Activated naive CD4-positive, alpha-beta T cell treated with anti-CD3 and anti-CD28 coated beads for 36 hours (primary cell): ENCODE results near the gene FSTL4. TPM values are rescaled to one million over a fixed set of nuclear protein-coding genes. Genes with fewer than 3 reads are reported as not detected.

Experiments used
- CTCF ChIA-PET: fragments of 350-600 bp; sonication (Branson Sonifier 250); formaldehyde crosslinking; loops from one replicate; lab custom pipeline; 2021; ENCODE audit warnings: antibody characterized with exemption; lab: Charles Lee
- DNase-seq: peaks from one replicate; pipeline ENCODE4 v3.0.0-alpha.2; 2020
- H3K27ac Mint-ChIP-seq: one replicate; pipeline ENCODE4 v1.8.0; 2021; ENCODE audit warnings: mild to moderate bottlenecking, mixed read lengths
- H3K27me3 Mint-ChIP-seq: one replicate; pipeline ENCODE4 v1.8.0; 2021; ENCODE audit warnings: low read depth, mixed read lengths
- H3K36me3 Mint-ChIP-seq: one replicate; pipeline ENCODE4 v1.8.0; 2021; ENCODE audit warnings: low read depth, mixed read lengths
- H3K4me1 Mint-ChIP-seq: one replicate; pipeline ENCODE4 v1.8.0; 2021; ENCODE audit warnings: low read depth, mixed read lengths
- H3K4me3 Mint-ChIP-seq: one replicate; pipeline ENCODE4 v1.8.0; 2021; ENCODE audit warnings: mild to moderate bottlenecking, moderate library complexity, mixed read lengths
- H3K9me3 Mint-ChIP-seq: one replicate; pipeline ENCODE4 v1.8.0; 2021; ENCODE audit warnings: mixed read lengths
- intact Hi-C: fragments of 100-400 bp; cut with micrococcal nuclease; formaldehyde crosslinking; loops from one replicate; pipeline ENCODE4 v1.15.1; 2023
- total RNA-seq, 2 experiments: library from RNA; stranded (reverse); gene quantifications; one replicate each; pipeline ENCODE4 v1.2.3, GENCODE V29; 2021

FSTL4 gene
- total RNA-seq, 2 experiments from 2014 or later: 0.29 to 0.30 TPM

GRCh38 chr5:133368916-133369783 lies 243.2 kb downstream of the FSTL4 start:
- intact Hi-C loops: loop anchor here (5.0 kb wide), 2 partner anchors 257 to 498 kb away; no protein-coding TSS in a partner anchor
- CTCF ChIA-PET: no interaction called here
- DNase-seq: no peak
- Mint-ChIP-seq H3K4me3 (no peak overlapping the region), H3K27me3 (peaks cover 4% of the 10 kb centered on the region), H3K36me3 (no peaks in the 10 kb centered on the region), H3K4me1 (no peaks in the 10 kb centered on the region), H3K27ac (no peak overlapping the region), H3K9me3 (no peaks in the 10 kb centered on the region)

GRCh38 chr5:133367984-133368383 lies 244.4 kb downstream of the FSTL4 start:
- H3K27me3 Mint-ChIP-seq: peaks cover 4% of the 10 kb centered on the region
- CTCF ChIA-PET: interaction anchor here (0.9 kb wide), 1 partner anchor 257 kb away, joined by 3 read pairs; no protein-coding TSS in a partner anchor
- no peaks in the 10 kb centered on the region for H3K4me1 Mint-ChIP-seq
- H3K4me3 Mint-ChIP-seq: no peak overlapping the region
- no peaks in the 10 kb centered on the region for H3K9me3 Mint-ChIP-seq
- intact Hi-C loops: loop anchor here (5.0 kb wide), 2 partner anchors 256 to 499 kb away; no protein-coding TSS in a partner anchor
- H3K36me3 Mint-ChIP-seq: no peaks in the 10 kb centered on the region
- no peak overlapping the region for H3K27ac Mint-ChIP-seq
- no peak for DNase-seq

- Mint-ChIP-seq H3K9me3 (no peaks in the 10 kb centered on the region), H3K4me1 (no peaks in the 10 kb centered on the region), H3K27ac (no peak overlapping the region), H3K27me3 (peaks cover 4% of the 10 kb centered on the region), H3K4me3 (no peak overlapping the region), H3K36me3 (no peaks in the 10 kb centered on the region)
- DNase-seq: no peak
- CTCF ChIA-PET: interaction anchor here (0.9 to 1.0 kb wide), 2 partner anchors 256 kb away, joined by 3 to 4 read pairs; no protein-coding TSS in a partner anchor
- intact Hi-C loops: loop anchor here (5.0 kb wide), 2 partner anchors 255 to 500 kb away; no protein-coding TSS in a partner anchor
Observed at GRCh38 chr5:133367071-133367786, 245.1 kb downstream of the FSTL4 start.

- CTCF ChIA-PET: interaction anchor here (0.5 to 1.0 kb wide), 2 partner anchors 51 to 256 kb away, joined by 4 read pairs; no protein-coding TSS in a partner anchor
- intact Hi-C loops: loop anchor here (5.0 kb wide), 2 partner anchors 254 to 501 kb away; no protein-coding TSS in a partner anchor
- Mint-ChIP-seq H3K4me1 (no peaks in the 10 kb centered on the region), H3K36me3 (no peaks in the 10 kb centered on the region), H3K27ac (no peak overlapping the region), H3K27me3 (peaks cover 4% of the 10 kb centered on the region), H3K9me3 (no peaks in the 10 kb centered on the region), H3K4me3 (no peak overlapping the region)
- no peak for DNase-seq
Observed at GRCh38 chr5:133366438-133366837, 245.9 kb downstream of the FSTL4 start.

- DNase-seq: no peak
- Mint-ChIP-seq H3K4me1 (no peaks in the 10 kb centered on the region), H3K27ac (no peak overlapping the region), H3K9me3 (no peaks in the 10 kb centered on the region), H3K4me3 (no peak overlapping the region), H3K36me3 (no peaks in the 10 kb centered on the region), H3K27me3 (peaks cover 4% of the 10 kb centered on the region)
- intact Hi-C loops: loop anchor here (1.0 to 5.0 kb wide), 3 partner anchors 95 to 502 kb away; no protein-coding TSS in a partner anchor
- CTCF ChIA-PET: interaction anchor here (0.7 to 1.0 kb wide), 2 partner anchors 17 to 255 kb away, joined by 3 read pairs; no protein-coding TSS in a partner anchor
Observed at GRCh38 chr5:133365738-133366137, 246.6 kb downstream of the FSTL4 start.

GRCh38 chr5:133364936-133365707 lies 247.2 kb downstream of the FSTL4 start:
- Mint-ChIP-seq H3K9me3 (no peaks in the 10 kb centered on the region), H3K27ac (no peak overlapping the region), H3K4me3 (no peak overlapping the region), H3K36me3 (no peaks in the 10 kb centered on the region), H3K4me1 (no peaks in the 10 kb centered on the region), H3K27me3 (peaks cover 4% of the 10 kb centered on the region)
- intact Hi-C loops: loop anchor here (1.0 to 5.0 kb wide), 3 partner anchors 95 to 502 kb away; no protein-coding TSS in a partner anchor
- CTCF ChIA-PET: interaction anchor here (0.7 to 1.0 kb wide), 3 partner anchors 17 to 254 kb away, joined by 3 read pairs; no protein-coding TSS in a partner anchor
- peak; percentile 31 for DNase-seq

- Mint-ChIP-seq H3K4me3 (no peak overlapping the region), H3K27me3 (peaks cover 4% of the 10 kb centered on the region), H3K9me3 (no peaks in the 10 kb centered on the region), H3K4me1 (no peaks in the 10 kb centered on the region), H3K27ac (no peak overlapping the region), H3K36me3 (no peaks in the 10 kb centered on the region)
- DNase-seq: no peak
- CTCF ChIA-PET: interaction anchor here (0.8 kb wide), 1 partner anchor 38 kb away, joined by 3 read pairs; no protein-coding TSS in a partner anchor
- intact Hi-C loops: no loop called here
Observed at GRCh38 chr5:133363807-133364587, 248.3 kb downstream of the FSTL4 start.

GRCh38 chr5:133362438-133362837 lies 249.9 kb downstream of the FSTL4 start:
- CTCF ChIA-PET: no interaction called here
- Mint-ChIP-seq H3K27me3 (peaks cover 4% of the 10 kb centered on the region), H3K4me1 (no peaks in the 10 kb centered on the region), H3K27ac (no peak overlapping the region), H3K36me3 (no peaks in the 10 kb centered on the region), H3K4me3 (no peak overlapping the region), H3K9me3 (no peaks in the 10 kb centered on the region)
- intact Hi-C loops: no loop called here
- DNase-seq: no peak

- Mint-ChIP-seq H3K9me3 (no peaks in the 10 kb centered on the region), H3K4me1 (no peaks in the 10 kb centered on the region), H3K27ac (no peak overlapping the region), H3K4me3 (no peak overlapping the region), H3K36me3 (no peaks in the 10 kb centered on the region), H3K27me3 (peaks cover 4% of the 10 kb centered on the region)
- no peak for DNase-seq
- CTCF ChIA-PET: interaction anchor here (0.9 kb wide), 1 partner anchor 63 kb away, joined by 3 read pairs; no protein-coding TSS in a partner anchor
- intact Hi-C loops: no loop called here
Observed at GRCh38 chr5:133361922-133362321, 250.4 kb downstream of the FSTL4 start.

- no peak for DNase-seq
- CTCF ChIA-PET: interaction anchor here (0.9 kb wide), 1 partner anchor 64 kb away, joined by 3 read pairs; no protein-coding TSS in a partner anchor
- H3K36me3 Mint-ChIP-seq: no peaks in the 10 kb centered on the region
- no peaks in the 10 kb centered on the region for H3K9me3 Mint-ChIP-seq
- intact Hi-C loops: no loop called here
- no peak overlapping the region for H3K27ac Mint-ChIP-seq
- H3K27me3 Mint-ChIP-seq: peaks cover 1% of the 10 kb centered on the region
- H3K4me1 Mint-ChIP-seq: no peaks in the 10 kb centered on the region
- H3K4me3 Mint-ChIP-seq: no peak overlapping the region
Observed at GRCh38 chr5:133360693-133361472, 251.5 kb downstream of the FSTL4 start.
